ENCODE results near the gene IRGC. TPM values are rescaled to one million over a fixed set of nuclear protein-coding genes. Genes with fewer than 3 reads are reported as not detected.

IRGC gene
- total and polyA plus RNA-seq, 8 donors: not detected

DNA sequence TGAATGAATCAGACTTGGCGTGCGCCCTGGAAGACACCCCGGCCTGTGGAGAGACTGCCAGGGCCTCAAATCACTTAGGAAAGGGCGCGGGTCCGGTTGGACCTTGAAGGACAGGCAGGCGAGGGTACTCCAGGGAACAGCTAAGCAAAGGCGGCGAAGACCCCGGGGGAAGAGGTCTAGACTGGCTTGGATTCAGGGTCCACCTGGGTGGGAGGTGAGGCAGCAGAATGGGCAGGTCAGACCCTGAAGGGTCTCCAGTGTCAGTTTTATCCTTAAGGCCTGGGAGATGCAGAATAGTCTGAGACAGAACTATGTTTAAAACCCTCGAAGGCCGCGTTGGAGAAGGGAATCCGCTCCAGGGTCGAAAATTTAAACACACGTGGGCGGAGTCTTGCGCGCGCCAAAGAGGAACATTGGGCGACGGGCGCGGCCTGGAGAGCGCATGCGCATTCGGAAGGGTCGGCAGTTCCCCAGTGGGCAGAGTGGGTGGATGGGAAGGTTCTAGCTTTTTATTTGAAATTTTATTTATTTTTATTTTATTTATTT lies 39.5 kb downstream of the IRGC start:
- Histone ChIP-seq H3K4me3 (peak overlapping the region; percentile 53 to 74 (median 66)), H3K27me3 (no peaks in the 10 kb centered on the region), H3K9me3 (no peaks in the 10 kb centered on the region), H3K27ac (peak overlapping the region; percentile 96 to 99 (median 99)), H3K4me1 (peaks cover 26 to 56% (median 37%) of the 10 kb centered on the region in 4 donors), H3K36me3 (peaks cover 5 to 17% (median 15%) of the 10 kb centered on the region in 4 donors)
- peak; percentile 86 to 94 for DNase-seq
- intact Hi-C loops (cut with DNase I; ENCODE audit: low total_unique reads): no loop called here
- 0 to 1% (median 1%) methylated on average over 27 to 28 of the region's 28 CpGs for WGBS, 5 donors
- TF ChIP-seq, protein P1, sequence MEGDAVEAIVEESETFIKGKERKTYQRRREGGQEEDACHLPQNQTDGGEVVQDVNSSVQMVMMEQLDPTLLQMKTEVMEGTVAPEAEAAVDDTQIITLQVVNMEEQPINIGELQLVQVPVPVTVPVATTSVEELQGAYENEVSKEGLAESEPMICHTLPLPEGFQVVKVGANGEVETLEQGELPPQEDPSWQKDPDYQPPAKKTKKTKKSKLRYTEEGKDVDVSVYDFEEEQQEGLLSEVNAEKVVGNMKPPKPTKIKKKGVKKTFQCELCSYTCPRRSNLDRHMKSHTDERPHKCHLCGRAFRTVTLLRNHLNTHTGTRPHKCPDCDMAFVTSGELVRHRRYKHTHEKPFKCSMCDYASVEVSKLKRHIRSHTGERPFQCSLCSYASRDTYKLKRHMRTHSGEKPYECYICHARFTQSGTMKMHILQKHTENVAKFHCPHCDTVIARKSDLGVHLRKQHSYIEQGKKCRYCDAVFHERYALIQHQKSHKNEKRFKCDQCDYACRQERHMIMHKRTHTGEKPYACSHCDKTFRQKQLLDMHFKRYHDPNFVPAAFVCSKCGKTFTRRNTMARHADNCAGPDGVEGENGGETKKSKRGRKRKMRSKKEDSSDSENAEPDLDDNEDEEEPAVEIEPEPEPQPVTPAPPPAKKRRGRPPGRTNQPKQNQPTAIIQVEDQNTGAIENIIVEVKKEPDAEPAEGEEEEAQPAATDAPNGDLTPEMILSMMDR (IDR thresholded peaks at IDR 0.05): no peak
- TF ChIP-seq POLR2AphosphoS5 (IDR thresholded peaks at IDR 0.05) (peak in 2 of 3 donors; percentile 4 to 30), POLR2A (IDR thresholded peaks at IDR 0.05) (no peak), EP300 (IDR thresholded peaks at IDR 0.05) (no peak)

DNA sequence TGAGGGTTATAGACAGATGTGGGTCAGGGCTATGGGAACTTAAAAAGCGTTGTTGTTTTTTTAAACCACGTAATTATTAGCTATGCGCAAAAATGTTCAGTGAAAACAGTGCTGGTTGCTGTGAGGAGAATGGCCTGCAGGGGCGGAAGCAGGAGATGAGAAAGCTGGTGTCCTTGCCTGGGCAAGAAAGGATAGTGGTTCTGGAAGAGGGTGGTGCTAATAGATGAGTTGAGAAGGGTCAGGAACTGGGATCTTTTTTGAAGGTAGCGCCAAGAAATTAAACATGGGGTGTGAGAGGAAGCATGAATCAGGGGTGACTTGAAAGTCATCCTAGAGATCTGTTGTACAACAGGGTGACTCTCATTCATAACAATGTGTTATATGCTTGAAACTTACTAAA lies 43.6 kb downstream of the IRGC start:
- Histone ChIP-seq H3K27ac (peak overlapping the region in 1 of 5 donors; percentile 40), H3K4me1 (peaks cover 9 to 38% (median 10%) of the 10 kb centered on the region in 4 donors), H3K9me3 (no peaks in the 10 kb centered on the region), H3K4me3 (no peak overlapping the region), H3K36me3 (no peaks in the 10 kb centered on the region), H3K27me3 (no peaks in the 10 kb centered on the region)
- intact Hi-C loops (cut with DNase I; ENCODE audit: low total_unique reads): no loop called here
- 58 to 76% (median 69%) methylated on average over 5 of the region's 5 CpGs for WGBS, 5 donors
- TF ChIP-seq EP300 (IDR thresholded peaks at IDR 0.05) (no peak), POLR2A (IDR thresholded peaks at IDR 0.05) (no peak), POLR2AphosphoS5 (IDR thresholded peaks at IDR 0.05) (no peak)
- TF ChIP-seq, protein P1 (IDR thresholded peaks at IDR 0.05): no peak
- no peak for DNase-seq

DNA sequence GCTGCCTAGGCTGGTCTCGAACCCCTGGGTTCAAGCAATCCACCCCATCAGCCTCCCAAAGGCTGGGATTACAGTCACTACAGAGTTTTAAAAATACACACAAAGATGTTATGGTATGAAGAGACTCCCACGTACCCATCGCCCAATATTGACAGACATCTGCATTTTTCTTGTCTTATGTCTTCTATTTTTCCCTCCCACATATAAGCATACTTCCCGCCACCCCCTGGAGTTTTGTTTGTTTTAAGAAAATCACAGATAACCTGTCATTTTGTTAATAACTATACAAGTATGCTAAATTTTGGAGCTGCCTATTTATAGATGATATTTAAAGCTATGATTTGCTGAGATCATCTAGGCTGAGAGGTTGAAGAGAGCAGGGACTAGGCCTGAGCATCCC lies 45.1 kb downstream of the IRGC start:
- H3K4me1 ChIP-seq: peaks cover under 1 to 44% (median 8%) of the 10 kb centered on the region in 4 donors
- H3K36me3 ChIP-seq: no peaks in the 10 kb centered on the region
- H3K27ac ChIP-seq: no peak overlapping the region
- no peak overlapping the region for H3K4me3 ChIP-seq
- no peaks in the 10 kb centered on the region for H3K27me3 ChIP-seq
- intact Hi-C loops (cut with DNase I; ENCODE audit: low total_unique reads): no loop called here
- no peaks in the 10 kb centered on the region for H3K9me3 ChIP-seq
- TF ChIP-seq POLR2A (IDR thresholded peaks at IDR 0.05): no peak
- TF ChIP-seq, protein P1 (IDR thresholded peaks at IDR 0.05): no peak
- no peak for TF ChIP-seq POLR2AphosphoS5 (IDR thresholded peaks at IDR 0.05)
- no peak for TF ChIP-seq EP300 (IDR thresholded peaks at IDR 0.05)
- DNase-seq: no peak
- 83 to 94% (median 85%) methylated on average over 4 of the region's 4 CpGs for WGBS, 5 donors

DNA sequence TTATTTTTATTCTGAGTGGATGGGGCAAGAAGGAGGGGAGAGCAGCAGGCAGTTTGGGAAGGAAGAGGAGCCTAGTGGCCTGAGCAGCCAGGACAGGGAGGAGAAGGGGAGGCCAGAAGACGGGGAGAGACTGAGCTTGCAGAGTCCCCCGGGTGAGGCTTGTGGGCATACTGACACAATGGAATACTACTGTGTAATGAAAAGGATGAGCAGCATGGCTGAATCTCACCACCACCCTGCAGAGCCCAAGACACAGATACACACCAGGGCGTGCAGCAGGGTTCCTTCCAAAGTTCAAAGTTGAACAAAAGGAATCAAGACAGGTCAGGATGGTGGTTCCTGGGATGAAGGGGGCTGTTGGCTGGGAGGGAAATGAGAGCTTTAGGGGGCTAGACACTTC lies 46.9 kb downstream of the IRGC start:
- TF ChIP-seq EP300 (IDR thresholded peaks at IDR 0.05) (no peak), POLR2A (IDR thresholded peaks at IDR 0.05) (no peak), POLR2AphosphoS5 (IDR thresholded peaks at IDR 0.05) (no peak)
- TF ChIP-seq, protein P1 (IDR thresholded peaks at IDR 0.05): no peak
- H3K4me1 ChIP-seq: peaks cover 0 to 46% (median 17%) of the 10 kb centered on the region in 4 donors
- peaks cover 0 to 3% (median 0%) of the 10 kb centered on the region in 4 donors for H3K36me3 ChIP-seq
- no peaks in the 10 kb centered on the region for H3K27me3 ChIP-seq
- H3K9me3 ChIP-seq: no peaks in the 10 kb centered on the region
- DNase-seq: no peak
- H3K27ac ChIP-seq: peak overlapping the region in 1 of 5 donors; percentile 55
- no peak overlapping the region for H3K4me3 ChIP-seq
- 81 to 89% (median 88%) methylated on average over 3 of the region's 3 CpGs for whole genome bisulfite sequencing, 5 donors
- intact Hi-C loops (cut with DNase I; ENCODE audit: low total_unique reads): no loop called here

All from stomach (tissue), 9 donors.